ENCODE results near the gene PITPNM1. TPM values are rescaled to one million over a fixed set of nuclear protein-coding genes. Genes with fewer than 3 reads are reported as not detected.
"Not testable (repeated sequence)": the region's sequence is repeated elsewhere in the genome, so short reads cannot be mapped to it uniquely, and the experiment has no call there.

PITPNM1 gene
- total RNA-seq, 2 experiments from 2014 or later: 90.0 to 94.8 TPM

DNA sequence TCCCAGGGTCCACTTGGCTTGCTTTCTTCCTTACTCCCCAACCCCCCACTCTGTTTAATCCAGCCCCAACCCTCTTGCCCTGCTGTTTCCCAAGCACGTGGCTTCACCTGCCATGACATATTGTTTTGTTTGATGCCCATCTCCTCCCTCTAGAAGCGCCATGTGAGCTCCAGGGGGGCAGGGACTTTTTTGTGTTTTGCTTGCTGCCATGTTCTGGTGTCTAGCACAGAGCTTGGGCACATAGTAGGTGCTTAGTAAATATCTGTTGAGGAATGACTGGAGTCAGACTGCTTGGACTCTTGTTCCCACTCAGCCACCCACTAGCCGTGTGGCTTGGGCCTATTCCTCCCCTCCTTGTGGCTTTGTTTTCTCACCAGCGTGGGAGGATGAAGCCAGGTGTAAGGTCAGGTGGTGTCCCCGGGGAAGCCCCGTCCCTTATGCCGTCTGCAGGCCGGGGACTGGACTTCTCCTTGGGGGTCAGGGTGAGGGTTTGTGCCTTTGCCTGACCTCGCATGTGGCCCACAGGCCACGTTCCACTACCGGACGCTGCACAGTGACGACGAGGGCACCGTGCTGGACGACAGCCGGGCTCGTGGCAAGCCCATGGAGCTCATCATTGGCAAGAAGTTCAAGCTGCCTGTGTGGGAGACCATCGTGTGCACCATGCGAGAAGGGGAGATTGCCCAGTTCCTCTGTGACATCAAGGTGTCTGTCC, 18.5 kb downstream of the PITPNM1 start:
- peak overlapping the region; percentile 83 for H3K4me3 Mint-ChIP-seq
- ChIA-PET CTCF (interaction anchor here (1.1 to 1.2 kb wide), 2 partner anchors 80 to 104 kb away, joined by 3 read pairs; no protein-coding TSS in a partner anchor), POLR2A (interaction anchor here (0.6 to 5.5 kb wide), 12 partner anchors 10 to 135 kb away, joined by 3 to 102 read pairs (median 8); partner anchors contain the start of genes CDK2AP2, PITPNM1, PPP1CA and PTPRCAP)
- no peaks in the 10 kb centered on the region for H3K9me3 ChIP-seq (ENCODE audit: control insufficient read depth in 1 of 2, insufficient read depth in 1 of 2, low read length in 2 of 2)
- H3K9me3 Mint-ChIP-seq: no peaks in the 10 kb centered on the region
- TF ChIP-seq, protein P1, sequence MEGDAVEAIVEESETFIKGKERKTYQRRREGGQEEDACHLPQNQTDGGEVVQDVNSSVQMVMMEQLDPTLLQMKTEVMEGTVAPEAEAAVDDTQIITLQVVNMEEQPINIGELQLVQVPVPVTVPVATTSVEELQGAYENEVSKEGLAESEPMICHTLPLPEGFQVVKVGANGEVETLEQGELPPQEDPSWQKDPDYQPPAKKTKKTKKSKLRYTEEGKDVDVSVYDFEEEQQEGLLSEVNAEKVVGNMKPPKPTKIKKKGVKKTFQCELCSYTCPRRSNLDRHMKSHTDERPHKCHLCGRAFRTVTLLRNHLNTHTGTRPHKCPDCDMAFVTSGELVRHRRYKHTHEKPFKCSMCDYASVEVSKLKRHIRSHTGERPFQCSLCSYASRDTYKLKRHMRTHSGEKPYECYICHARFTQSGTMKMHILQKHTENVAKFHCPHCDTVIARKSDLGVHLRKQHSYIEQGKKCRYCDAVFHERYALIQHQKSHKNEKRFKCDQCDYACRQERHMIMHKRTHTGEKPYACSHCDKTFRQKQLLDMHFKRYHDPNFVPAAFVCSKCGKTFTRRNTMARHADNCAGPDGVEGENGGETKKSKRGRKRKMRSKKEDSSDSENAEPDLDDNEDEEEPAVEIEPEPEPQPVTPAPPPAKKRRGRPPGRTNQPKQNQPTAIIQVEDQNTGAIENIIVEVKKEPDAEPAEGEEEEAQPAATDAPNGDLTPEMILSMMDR (IDR thresholded peaks at IDR 0.05): no peak
- no peaks in the 10 kb centered on the region for H3K27me3 ChIP-seq (ENCODE audit: control insufficient read depth in 1 of 2, insufficient read depth in 2 of 2, low read length in 2 of 2)
- peaks cover 71% of the 10 kb centered on the region for H3K4me1 Mint-ChIP-seq (ENCODE audit: low read depth)
- ATAC-seq (ENCODE audit: poor library complexity) (no peak), DNase-seq (peak in 4 of 14 experiments; percentile 6 to 66 (median 54))
- peaks cover 74% of the 10 kb centered on the region for H3K36me3 Mint-ChIP-seq (ENCODE audit: low read depth)
- H3K27me3 Mint-ChIP-seq: no peaks in the 10 kb centered on the region
- H3K27ac ChIP-seq (ENCODE audit: low read depth in 1 of 2, low read length in 2 of 2): peak overlapping the region; percentile 44 to 58
- no peak overlapping the region for H3K4me3 ChIP-seq (ENCODE audit: low read length)
- intact Hi-C loops (cut with DNase I, micrococcal nuclease): loop anchor here (1.0 to 10.0 kb wide), 2 partner anchors 19 to 202 kb away; partner anchors contain the start of genes ANKRD13D (in 1 of the 2) and PITPNM1 (in 1 of the 2)
- H3K4me1 ChIP-seq (ENCODE audit: insufficient read depth, low read length): peaks cover 84% of the 10 kb centered on the region
- peaks cover 48% of the 10 kb centered on the region for H3K36me3 ChIP-seq (ENCODE audit: insufficient read depth, low read length)
- H3K27ac Mint-ChIP-seq: peak overlapping the region; percentile 95

DNA sequence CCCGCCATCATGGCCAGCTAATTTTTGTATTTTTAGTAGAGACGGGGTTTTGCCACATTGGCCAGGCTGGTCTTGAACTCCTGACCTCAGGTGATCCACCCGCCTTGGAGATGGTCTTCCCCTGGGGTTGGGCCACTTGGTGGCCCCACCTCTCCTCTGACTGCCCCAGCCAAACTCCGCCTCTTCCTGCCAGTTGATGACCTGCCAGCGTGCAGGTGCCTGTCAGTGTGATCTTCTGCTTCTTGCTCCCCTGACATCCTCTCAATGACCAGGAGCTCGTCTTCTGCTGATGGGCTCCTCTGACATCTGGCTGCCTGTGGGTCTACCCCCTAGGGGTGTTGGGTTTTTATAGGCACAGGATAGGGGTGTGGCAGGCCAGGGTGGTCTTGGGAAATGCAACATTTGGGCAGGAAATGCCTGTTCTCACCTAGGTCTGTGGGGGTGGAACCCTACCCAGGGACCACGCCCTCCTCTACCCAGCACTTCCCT, 19.2 kb downstream of the PITPNM1 start:
- Mint-ChIP-seq H3K4me1 (ENCODE audit: low read depth) (peaks cover 71% of the 10 kb centered on the region), H3K36me3 (ENCODE audit: low read depth) (peaks cover 68% of the 10 kb centered on the region), H3K27ac (peak overlapping the region; percentile 95), H3K4me3 (peak overlapping the region; percentile 83)
- peak overlapping the region; percentile 44 to 58 for H3K27ac ChIP-seq (ENCODE audit: low read depth in 1 of 2, low read length in 2 of 2)
- DNase-seq: peak in 10 of 14 experiments; percentile 20 to 91 (median 42)
- not testable (repeated sequence) for ATAC-seq (ENCODE audit: poor library complexity); H3K27me3 ChIP-seq (ENCODE audit: control insufficient read depth in 1 of 2, insufficient read depth in 2 of 2, low read length in 2 of 2); H3K27me3 Mint-ChIP-seq; H3K9me3 Mint-ChIP-seq; H3K4me3 ChIP-seq (ENCODE audit: low read length); H3K9me3 ChIP-seq (ENCODE audit: control insufficient read depth in 1 of 2, insufficient read depth in 1 of 2, low read length in 2 of 2)
- POLR2A ChIA-PET: interaction anchor here (0.6 to 5.5 kb wide), 11 partner anchors 12 to 135 kb away, joined by 3 to 102 read pairs (median 9); partner anchors contain the start of genes CDK2AP2, PITPNM1, PPP1CA and PTPRCAP
- peaks cover 84% of the 10 kb centered on the region for H3K4me1 ChIP-seq (ENCODE audit: insufficient read depth, low read length)
- intact Hi-C loops (cut with DNase I, micrococcal nuclease): loop anchor here in 1 of 2 experiments (10.0 kb wide), 1 partner anchor 201 kb away; the partner anchor contains the start of gene ANKRD13D
- CTCF ChIA-PET: interaction anchor here (0.6 to 1.4 kb wide), 4 partner anchors 20 to 146 kb away, joined by 3 to 4 read pairs (median 3); partner anchors contain the start of gene PITPNM1
- H3K36me3 ChIP-seq (ENCODE audit: insufficient read depth, low read length): peaks cover 40% of the 10 kb centered on the region

DNA sequence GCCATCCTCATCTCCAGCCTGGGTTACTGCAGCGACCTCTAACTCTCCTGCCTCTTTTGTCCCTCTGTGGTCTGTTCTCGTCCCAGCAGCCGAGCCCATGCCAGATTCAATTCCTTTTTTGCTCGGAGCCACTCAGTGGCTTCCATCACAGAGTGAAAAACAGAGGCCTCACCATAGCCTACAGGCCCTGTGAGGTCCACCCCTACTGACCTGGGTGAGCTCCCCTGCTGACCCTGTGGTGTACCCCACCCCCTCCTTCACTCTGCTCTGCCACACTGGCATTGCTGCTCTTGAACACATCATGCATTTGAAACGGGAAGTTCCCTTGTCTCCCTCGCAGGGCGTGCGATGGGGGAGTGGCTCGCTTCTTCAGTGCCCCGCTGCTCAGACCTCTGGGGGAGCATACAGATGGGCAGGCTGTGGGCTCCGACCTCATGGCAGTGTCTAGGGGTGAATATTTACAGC, 20.3 kb downstream of the PITPNM1 start:
- peaks cover 70% of the 10 kb centered on the region for H3K4me1 Mint-ChIP-seq (ENCODE audit: low read depth)
- H3K36me3 ChIP-seq (ENCODE audit: insufficient read depth, low read length): peaks cover 30% of the 10 kb centered on the region
- no peaks in the 10 kb centered on the region for H3K9me3 ChIP-seq (ENCODE audit: control insufficient read depth in 1 of 2, insufficient read depth in 1 of 2, low read length in 2 of 2)
- H3K4me3 Mint-ChIP-seq: peak overlapping the region; percentile 91
- DNase-seq (peak in 11 of 14 experiments; percentile 32 to 82 (median 56)), ATAC-seq (ENCODE audit: poor library complexity) (peak; percentile 4)
- peak overlapping the region; percentile 95 for H3K27ac Mint-ChIP-seq
- H3K36me3 Mint-ChIP-seq (ENCODE audit: low read depth): peaks cover 58% of the 10 kb centered on the region
- peak overlapping the region; percentile 90 for H3K27ac ChIP-seq (ENCODE audit: low read depth in 1 of 2, low read length in 2 of 2)
- POLR2A ChIA-PET: interaction anchor here (0.6 to 5.5 kb wide), 16 partner anchors 11 to 133 kb away, joined by 3 to 110 read pairs (median 10); partner anchors contain the start of genes CDK2AP2, PITPNM1, PPP1CA and PTPRCAP
- peak overlapping the region; percentile 80 for H3K4me3 ChIP-seq (ENCODE audit: low read length)
- H3K9me3 Mint-ChIP-seq: no peaks in the 10 kb centered on the region
- CTCF ChIA-PET: interaction anchor here (0.9 to 1.4 kb wide), 2 partner anchors 16 to 21 kb away, joined by 3 read pairs; partner anchors contain the start of genes PITPNM1 and TMEM134
- no peaks in the 10 kb centered on the region for H3K27me3 Mint-ChIP-seq
- H3K4me1 ChIP-seq (ENCODE audit: insufficient read depth, low read length): peaks cover 78% of the 10 kb centered on the region
- intact Hi-C loops (cut with DNase I, micrococcal nuclease): loop anchor here in 1 of 2 experiments (1.0 to 10.0 kb wide), 4 partner anchors 16 to 200 kb away; partner anchors contain the start of genes ANKRD13D, CARNS1, PTPRCAP and TMEM134
- TF ChIP-seq, protein P1 (IDR thresholded peaks at IDR 0.05): no peak
- H3K27me3 ChIP-seq (ENCODE audit: control insufficient read depth in 1 of 2, insufficient read depth in 2 of 2, low read length in 2 of 2): no peaks in the 10 kb centered on the region

Measured in CD4-positive, alpha-beta T cell (primary cell).